Suppressor macrophage (primary cell): ENCODE results near the gene HSPA12A.

Experiments used
- DNase-seq, 4 experiments: peaks; one replicate each; pipeline ENCODE4 v3.0.0-alpha.2; 2020 to 2022

Gene HSPA12A

GRCh38 chr10:116741391-116742351 lies 695 bp downstream of the HSPA12A start:
- peak in 2 of 4 experiments; percentile 9 to 22 for DNase-seq

- DNase-seq, result no peak
Observed at GRCh38 chr10:116740971-116741370, 1.4 kb downstream of the HSPA12A start.

- no peak for DNase-seq
Observed at GRCh38 chr10:116738339-116738738, 4.0 kb downstream of the HSPA12A start.

- no peak for DNase-seq
Observed at GRCh38 chr10:116737627-116738327, 4.6 kb downstream of the HSPA12A start.

GRCh38 chr10:116733566-116733965 lies 8.8 kb downstream of the HSPA12A start:
- DNase-seq, result no peak

- no peak for DNase-seq
Observed at GRCh38 chr10:116732573-116732972, 9.8 kb downstream of the HSPA12A start.

- DNase-seq, result no peak
Observed at GRCh38 chr10:116730464-116731260, 11.7 kb downstream of the HSPA12A start.

GRCh38 chr10:116729243-116729642 lies 13.1 kb downstream of the HSPA12A start:
- no peak for DNase-seq

GRCh38 chr10:116728526-116729096 lies 13.8 kb downstream of the HSPA12A start:
- DNase-seq, result no peak

- no peak for DNase-seq
Observed at GRCh38 chr10:116723428-116724281, 18.7 kb downstream of the HSPA12A start.

- no peak for DNase-seq
Observed at GRCh38 chr10:116722736-116723427, 19.5 kb downstream of the HSPA12A start.

- DNase-seq, result no peak
Observed at GRCh38 chr10:116721547-116722392, 20.6 kb downstream of the HSPA12A start.

GRCh38 chr10:116720668-116721546 lies 21.5 kb downstream of the HSPA12A start:
- DNase-seq, result no peak

- no peak for DNase-seq
Observed at GRCh38 chr10:116720241-116720643, 22.1 kb downstream of the HSPA12A start.

- DNase-seq, result no peak
Observed at GRCh38 chr10:116719804-116720203, 22.6 kb downstream of the HSPA12A start.

GRCh38 chr10:116718058-116718457 lies 24.3 kb downstream of the HSPA12A start:
- DNase-seq, result no peak

GRCh38 chr10:116716381-116716780 lies 26.0 kb downstream of the HSPA12A start:
- no peak for DNase-seq

GRCh38 chr10:116715839-116716377 lies 26.5 kb downstream of the HSPA12A start:
- DNase-seq, result no peak

GRCh38 chr10:116715341-116715740 lies 27.0 kb downstream of the HSPA12A start:
- no peak for DNase-seq
